NCI-H82 treated with DMSO at 0.1 percent for 48 hours (cell line): ENCODE results near the gene OR6X1.
"Not testable (repeated sequence)": the region's sequence is repeated elsewhere in the genome, so short reads cannot be mapped to it uniquely, and the experiment has no call there.

Experiments used
- DNase-seq: peaks from one replicate; lab custom pipeline; 2025; ENCODE audit not compliant: unreplicated experiment; lab: John Stamatoyannopoulos, UW

Gene OR6X1

DNA sequence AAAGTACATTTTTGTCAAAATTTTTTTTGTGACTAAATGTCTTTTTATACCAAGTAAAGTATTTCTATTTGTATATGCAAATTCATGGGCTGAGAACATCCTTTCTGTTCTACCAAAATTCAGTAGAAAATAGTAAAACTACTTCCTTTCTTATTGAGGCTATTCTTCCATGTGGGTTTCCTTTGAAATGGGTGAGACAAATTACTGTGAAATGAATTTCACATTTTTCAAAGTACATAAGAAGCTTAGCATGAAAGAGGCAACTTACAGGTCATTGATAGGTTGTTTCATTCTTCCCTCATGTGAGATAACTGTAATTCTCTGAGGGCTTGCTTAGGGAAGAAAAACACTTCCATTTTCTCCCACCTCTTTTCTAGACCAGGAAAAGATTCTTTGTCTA is 1.0 kb upstream of the OR6X1 start:
- no peak for DNase-seq

DNA sequence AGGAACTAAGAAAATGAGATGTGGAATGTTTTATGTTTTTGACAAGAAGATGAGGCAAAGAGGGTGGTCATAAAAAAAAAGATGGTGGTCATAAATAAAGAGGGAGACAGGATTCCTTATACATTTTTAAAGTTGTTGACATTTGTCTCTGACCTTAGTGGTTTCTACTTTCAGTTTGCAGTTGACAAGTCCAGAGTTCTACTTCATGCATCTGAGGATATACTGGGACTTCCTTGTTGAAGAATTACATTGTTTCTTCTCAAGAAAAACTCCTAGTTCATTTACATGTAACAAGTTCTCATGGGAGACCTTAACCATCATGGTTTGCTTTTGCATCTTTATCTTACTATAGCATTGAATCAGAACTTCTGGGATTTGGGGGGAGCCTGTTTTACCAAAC is 1.2 kb downstream of the OR6X1 start:
- no peak for DNase-seq

DNA sequence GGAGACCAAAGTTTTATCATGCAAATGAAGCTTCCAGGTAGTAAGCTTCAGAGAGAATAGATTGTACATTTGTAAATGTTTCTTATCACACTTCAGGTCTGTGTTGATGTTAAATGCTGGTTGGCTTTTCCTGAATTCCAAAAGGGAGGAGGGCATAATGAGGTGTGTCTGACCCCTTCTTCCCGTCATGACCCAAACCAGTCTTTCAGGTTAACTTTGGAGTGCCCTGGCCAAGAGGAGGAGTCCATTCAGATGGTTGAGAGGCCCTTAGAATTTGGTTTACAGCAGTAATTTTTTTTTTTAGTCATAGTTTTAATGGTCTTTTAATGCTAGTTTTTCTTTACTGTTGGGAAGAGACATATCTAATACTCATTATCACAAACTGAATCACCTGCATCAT is 2.5 kb downstream of the OR6X1 start:
- no peak for DNase-seq

DNA sequence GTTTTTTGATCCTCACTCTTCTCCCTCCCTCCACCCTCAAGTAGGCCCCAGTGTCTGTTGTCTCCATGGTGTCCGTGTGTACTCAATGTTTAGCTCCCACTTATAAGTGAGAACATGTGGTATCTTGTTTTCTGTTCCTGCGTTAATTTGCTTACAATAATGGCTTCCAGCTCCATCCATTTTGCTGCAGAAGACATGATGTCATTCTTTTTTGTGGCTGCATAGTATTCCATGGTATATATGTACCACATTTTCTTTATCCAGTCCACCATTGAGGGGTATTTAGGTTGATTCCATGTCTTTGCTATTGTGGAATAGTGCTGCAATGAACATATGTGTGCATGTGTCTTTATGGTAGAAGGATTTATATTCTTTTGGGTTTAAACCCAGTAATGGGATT is 6.0 kb downstream of the OR6X1 start:
- not testable (repeated sequence) for DNase-seq

DNA sequence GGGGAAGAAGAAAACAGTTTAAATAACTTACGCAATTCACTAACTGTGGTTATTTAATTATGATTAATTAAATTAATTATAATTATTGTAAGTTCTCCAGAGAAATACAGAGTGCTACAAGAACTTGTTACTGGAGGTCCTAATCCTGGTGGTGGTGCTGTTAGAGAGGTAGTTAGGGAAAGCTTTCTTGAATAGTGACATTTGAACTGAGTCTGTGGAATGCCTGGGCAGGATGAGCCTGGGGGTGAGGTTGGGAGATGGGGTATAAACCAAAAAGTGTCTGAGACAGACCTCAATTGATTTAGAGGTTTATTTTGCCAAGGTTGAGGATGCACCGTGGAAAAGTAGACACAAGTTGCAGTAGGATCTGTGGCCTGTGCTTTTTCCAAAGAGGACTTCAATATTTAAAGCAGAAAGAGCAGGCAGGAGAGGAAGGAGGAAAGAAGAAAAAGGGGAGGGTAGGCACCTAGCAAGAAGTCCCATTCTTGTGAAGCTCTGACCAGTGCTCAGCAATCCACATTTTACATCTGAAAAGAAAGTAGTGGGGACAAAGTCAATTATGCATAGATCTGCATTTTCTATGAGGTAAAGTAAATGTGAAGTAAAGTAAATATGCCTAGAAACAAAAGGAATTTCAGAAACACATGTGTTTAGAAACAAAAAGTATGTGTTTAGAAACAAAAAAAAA is 8.4 kb downstream of the OR6X1 start:
- DNase-seq: no peak

DNA sequence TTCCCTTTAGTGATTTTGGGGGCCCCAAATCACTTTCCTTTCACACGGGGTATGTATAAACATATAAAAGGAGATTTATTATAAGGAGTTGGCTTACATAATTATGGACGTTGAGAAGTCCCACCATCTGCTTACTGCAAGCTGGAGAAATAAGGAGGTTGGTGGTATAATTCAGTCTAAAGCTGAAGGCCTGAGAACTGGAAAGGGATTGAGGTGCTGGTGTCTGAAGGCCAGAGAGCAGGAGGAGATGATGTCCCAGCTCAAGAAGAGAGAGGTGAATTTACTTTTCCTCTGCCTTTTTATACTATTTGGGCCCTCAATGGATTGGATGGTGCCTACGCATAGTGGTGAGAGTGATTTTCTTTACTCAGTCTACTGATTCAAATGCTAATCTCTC is 11.6 kb downstream of the OR6X1 start:
- peak; percentile 17 for DNase-seq

DNA sequence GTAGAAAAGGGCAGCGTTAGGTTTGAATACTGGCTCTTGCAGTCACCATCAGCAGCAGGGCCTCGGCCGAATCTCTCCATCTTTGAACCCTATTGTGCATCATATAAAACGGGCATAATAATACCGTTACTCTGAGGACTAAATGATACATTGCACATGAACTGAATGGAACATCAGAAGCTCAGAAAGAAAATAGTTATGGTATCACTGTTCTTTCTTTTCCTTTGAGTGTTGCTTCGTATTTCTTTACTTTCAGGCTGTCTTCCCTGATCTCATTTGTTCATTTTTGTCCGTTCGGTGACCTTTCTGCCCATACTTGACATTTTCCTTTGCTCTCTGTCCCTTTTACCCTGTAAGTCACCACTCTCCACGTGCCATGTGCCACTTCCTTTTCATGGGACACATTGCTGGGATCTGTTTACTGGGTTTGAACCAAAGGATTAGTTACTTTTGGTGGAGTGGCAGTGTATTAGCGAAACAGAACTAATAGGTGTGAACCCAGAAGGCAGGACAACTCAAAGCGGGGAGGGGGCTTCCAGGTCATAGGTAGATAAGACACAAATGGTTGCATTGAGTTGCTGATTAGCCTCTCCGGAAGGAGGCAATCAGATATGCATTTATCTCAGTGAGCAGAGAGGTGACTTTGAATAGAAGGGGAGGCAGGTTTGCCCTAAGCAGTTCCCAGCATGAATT is 12.1 kb downstream of the OR6X1 start:
- peak; percentile 39 for DNase-seq

DNA sequence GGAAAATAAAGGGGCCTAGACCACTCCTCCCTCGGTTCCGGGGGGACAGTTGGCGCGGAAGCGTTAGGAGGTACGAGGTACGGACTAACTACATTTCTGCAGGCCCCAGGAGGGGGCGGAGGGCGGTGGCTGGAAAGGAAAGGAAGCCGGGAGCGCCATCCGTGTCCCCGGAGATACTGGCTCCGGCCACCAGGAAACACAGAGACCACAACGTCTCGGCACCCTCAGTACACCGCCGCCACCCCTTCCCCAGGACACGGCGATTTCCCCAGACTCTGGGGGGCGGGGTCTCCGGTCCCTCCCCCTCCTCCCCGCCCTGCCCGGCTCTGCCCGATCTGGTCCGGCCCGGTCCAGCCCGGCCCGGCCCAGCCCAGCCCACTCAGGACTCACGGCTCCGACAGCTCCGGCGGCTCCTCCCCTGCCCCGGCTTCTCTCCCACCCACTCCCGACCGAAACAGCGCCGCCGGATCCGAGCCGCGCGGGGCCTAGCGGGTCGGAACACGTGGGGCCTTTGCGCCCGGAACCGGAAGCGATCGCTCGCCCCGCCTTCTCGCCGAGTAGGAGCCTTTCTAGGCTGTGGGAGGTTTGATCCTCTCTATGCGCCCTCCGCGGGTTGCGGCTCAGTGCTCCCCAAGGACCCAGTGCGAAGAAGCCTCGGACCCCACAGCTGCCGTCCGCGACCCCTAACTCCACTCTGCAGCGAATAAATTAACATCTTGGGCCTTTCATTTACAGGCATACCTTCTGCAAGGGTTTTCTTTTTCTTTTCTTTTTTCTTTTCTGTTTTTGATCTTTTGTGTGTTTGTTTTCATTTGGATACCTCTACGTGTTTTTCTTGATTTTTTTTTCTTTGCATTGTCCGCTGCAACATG is 12.9 kb downstream of the OR6X1 start, which contains the start of gene ZNF202:
Gene ZNF202 (minus strand): TSS at position 502 of the 872 bp plus-strand sequence. CDS start 10,772 bp downstream, outside the sequence.
- peak; percentile 63 for DNase-seq

DNA sequence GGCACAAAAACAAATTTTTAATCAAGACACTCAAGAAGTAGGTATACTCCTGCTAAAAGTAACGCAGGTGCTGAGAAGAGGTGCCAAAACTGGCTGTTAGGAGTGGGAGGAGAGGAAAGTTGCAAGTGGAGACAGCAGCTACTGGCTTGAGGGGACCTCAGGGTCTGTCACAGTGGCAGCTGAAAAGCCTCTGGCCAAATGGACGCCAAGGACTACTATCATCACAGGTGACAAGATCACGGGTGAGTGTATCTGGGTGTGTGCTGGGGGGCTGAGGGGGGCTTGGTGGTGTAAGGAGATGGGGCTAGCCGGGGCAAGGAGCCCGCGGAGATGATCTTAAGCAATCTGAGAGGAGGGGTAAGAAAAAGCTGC is 13.5 kb downstream of the OR6X1 start:
- no peak for DNase-seq

DNA sequence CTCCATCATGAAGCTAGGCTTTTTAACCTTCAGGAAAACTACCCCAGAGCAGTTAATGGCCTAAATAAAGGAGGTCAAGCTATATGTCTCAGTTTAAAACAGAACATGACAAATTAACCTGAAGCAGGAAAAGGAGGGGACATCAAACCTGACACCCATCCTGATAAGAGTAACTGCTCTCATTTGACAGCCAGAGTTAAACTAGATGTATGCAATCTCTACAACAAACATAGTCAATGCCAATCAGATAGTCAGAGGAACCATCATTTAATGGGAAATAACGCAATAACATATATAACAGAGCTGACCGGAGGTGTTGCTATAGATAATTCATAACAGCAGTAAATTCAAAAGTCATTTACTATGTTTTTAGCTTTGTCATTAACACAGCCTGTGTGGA is 15.9 kb downstream of the OR6X1 start:
- DNase-seq: no peak

DNA sequence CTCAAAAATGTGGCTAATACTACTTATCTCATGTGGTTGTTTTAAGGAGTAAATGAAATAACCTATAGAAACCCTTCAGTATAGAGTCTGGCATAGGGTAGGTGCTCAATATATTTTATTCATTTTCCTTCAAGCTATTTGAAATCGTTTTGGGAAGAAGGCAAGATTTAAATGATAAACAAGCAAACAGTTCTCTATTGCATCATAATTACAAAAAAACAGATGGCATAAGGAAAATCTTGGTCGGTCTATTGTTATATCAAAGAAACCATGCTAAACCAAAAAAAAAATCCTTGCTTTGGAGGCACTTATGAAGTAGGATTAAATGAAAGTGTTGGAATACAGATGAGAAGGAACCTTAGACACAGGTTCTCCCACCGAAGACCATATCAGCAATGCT is 17.5 kb downstream of the OR6X1 start:
- no peak for DNase-seq

DNA sequence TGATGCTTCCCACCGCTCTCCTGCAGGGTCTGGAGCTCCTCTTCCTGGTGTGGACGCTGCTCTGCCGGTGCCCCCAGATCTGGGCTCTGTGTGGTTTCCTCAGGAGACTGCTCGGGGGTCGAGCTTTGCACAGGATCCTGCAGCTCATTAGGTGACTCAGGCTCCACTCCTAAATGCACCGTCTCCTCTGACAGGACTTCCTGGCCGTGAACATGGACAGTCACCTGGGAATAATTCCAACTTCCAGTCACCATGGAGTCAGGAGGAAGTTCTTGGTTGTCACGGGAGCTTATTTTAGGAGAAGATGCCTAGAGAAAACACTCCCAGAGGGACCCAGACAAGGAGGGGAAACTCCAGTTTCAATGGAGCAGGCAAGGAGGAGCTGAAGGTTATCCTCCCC is 24.7 kb downstream of the OR6X1 start:
- no peak for DNase-seq

DNA sequence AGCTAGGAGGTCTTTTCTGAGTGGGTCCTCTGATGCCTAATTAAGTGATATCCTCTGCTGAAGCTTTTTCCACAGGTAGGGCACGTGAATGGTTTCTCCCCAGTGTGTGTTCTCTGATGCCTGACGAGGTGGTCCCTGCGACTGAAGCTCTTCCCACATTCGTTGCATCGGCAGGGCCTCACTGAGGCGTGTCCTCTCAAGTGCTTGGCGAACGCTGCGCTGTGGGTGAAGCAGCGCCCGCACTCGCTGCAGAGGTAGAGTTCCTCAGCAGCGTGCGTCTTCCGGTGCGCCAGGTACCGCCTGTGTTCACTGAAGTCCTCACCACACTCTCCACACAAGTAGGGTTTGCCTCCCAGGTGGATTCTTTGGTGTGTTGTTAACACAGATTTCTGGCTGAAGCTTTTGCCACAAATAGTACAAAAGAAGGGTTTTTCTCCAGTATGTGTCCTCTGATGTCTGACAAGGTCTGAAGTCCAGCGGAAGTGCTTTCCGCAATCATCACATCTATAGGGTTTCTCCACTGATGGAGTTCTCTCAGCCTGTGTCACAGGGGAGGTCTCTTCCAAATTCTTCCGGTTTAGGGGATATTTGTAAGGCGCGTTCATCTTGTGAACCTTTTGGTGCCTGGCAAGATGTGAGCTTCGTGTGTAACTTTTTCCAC is 28.2 kb downstream of the OR6X1 start:
- no peak for DNase-seq

DNA sequence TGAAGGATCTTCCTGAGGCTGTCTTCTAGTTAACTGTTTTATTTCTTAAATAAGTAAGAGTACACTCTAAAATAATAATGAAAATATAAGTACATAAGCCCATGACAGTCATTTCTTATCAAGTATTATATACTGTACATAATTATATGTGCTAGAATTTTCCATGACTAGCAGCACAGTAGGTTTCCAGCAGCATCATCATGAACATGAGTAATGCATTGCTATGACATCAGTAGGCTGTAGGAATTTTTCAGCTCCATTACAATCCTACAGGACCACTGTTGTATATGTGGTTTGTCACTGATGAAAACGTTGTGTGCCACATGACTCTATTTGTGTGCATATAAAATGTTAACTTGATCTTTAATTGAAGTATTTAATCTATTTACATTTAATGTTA is 34.9 kb downstream of the OR6X1 start:
- no peak for DNase-seq

DNA sequence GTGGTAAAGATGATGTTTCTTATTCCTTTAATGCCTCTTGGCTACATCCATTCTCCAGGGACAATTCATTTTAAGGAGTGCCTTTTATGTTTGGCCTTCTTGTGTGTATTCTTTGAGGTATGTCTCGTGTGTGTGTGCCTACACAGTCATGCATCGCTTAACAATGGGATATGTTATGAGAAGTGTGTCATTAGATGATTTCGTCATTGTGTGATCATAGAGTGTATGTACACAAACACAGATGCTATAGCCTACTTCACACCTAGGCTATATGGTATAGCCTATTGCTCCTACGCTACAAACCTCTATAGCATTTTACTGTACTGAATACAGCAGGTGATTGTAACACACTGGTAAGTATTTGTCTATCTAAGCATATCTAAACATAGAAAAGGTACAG is 35.8 kb downstream of the OR6X1 start:
- DNase-seq: no peak

DNA sequence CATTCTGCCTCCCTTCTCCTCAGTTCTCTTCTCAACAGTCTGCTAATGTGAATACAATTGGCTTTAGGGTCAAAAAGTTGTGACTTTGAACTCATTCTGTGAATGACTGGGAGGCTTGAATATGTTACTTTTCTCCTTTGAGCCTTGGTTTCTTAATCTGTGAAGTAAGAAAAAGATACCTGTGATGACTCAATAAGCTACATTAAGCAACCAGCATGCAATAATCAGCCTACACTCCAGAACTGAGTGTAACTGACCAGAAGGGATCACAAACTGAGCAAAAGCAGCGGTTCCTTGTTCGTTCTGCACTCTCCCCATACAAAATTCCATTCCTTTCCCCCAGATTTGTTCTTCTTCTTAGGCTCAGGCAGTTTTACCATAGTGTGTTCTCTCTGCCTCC is 36.3 kb downstream of the OR6X1 start:
- no peak for DNase-seq

DNA sequence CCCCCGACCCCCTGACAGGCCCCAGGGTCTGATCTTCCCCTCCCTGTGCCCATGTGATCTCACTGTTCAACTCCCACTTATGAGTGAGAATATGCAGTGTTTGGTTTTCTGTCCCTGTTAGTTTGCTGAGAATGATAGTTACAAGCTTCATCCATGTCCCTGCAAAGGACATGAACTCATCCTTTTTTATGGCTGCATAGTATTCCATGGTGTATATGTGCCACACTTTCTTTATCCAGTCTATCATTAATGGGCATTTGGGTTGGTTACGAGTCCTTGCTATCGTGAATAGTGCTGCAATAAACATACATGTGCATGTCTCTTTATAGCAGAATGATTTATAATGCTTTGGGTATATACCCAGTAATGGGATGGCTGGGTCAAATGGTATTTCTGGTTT is 41.7 kb downstream of the OR6X1 start:
- DNase-seq: not testable (repeated sequence)

DNA sequence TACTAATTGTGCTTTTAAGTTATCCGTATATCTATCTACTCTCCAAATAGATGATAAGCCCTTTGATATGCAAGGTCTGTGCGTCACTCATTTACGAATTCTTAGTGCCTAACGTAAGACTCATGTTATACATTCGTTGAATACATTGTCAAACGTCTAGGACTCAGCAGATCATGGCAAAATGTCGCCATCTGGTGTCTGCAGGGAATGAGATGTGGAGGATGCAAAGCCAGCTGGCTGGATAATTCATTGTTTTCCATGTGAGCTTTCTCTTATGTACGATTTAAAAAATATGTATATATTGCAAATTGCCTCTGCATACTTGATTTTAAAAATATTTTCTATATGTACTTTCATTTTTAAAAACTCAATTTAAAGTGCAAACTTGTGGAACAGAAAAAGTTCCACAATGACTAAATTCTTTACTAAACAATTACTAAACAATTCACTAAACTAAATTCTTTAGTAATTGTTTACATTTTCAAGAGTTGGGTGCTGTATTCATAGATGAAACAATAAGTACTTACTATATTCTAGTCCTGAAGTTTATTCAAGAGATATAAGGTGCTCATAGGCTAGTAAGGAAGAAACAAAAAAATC is 46.6 kb downstream of the OR6X1 start:
- DNase-seq: peak; percentile 27

DNA sequence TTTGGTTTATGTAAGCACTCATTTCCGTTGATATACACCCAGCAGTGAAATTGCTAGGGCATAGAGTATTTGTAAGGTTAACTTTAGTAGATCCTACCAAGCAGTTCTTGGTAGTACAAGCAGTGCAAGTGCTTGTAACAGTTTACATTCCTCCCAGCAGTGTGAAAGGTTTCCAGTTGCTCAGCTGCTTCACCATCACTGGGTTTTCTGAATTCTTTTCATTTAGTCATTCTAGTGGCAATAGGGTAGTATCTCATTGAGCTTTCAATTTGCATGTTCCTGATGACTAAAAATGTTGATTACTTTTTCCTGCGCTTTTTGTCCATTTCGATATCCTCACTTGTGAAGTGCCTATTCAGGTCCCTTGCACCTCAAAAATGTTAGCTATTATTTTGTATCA is 47.1 kb downstream of the OR6X1 start:
- DNase-seq: no peak

DNA sequence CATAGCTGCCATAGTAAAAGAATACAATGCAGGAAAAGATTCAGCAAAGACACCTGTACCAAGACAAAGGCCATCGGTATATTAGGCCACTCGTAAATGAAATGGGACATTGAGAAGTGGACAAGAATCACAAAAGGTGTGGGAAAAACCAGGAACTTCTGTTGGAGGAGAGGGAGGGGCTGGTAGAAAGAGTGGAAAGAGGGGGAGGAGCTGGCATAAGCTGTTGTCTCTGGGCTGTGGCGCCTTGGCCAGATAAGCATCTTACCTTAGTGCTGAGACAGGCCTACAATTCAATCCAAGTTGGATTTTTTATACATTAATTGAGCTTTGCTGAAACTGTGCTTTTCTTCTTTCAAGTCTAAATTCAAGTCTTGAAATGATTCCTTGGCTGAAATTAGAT is 50.0 kb downstream of the OR6X1 start:
- DNase-seq: peak; percentile 85
